ENCODE data around the gene ENTPD1. TPM values are rescaled to one million over a fixed set of nuclear protein-coding genes. Genes with fewer than 3 reads are reported as not detected.

The ENTPD1 gene
- total and polyA plus RNA-seq, 9 of the 15 experiments (the other 6 are each of a cell fraction or from before 2014, with no cell fraction given) = 0.07 to 1.5 (median 0.37) TPM

GRCh38 chr10:95907456-95908253 is 151.7 kb downstream of the ENTPD1 start, which contains the start of gene CC2D2B (continued):
- peak; percentile 92 for TF ChIP-seq MGA (IDR thresholded peaks at IDR 0.05)
- TF ChIP-seq ZNF436 (CRISPR knock-in tag; IDR thresholded peaks at IDR 0.05) = no peak
- no peak for TF ChIP-seq NBN (IDR thresholded peaks at IDR 0.05; ENCODE audit: low read depth)
- TF ChIP-seq PTTG1 (tag; IDR thresholded peaks at IDR 0.05; ENCODE audit: low read depth) = no peak
- TF ChIP-seq CREBBP (IDR thresholded peaks at IDR 0.05; ENCODE audit: low read depth, low read length) = no peak
- TF ChIP-seq TRIM25 (IDR thresholded peaks at IDR 0.05; ENCODE audit: borderline replicate concordance) = no peak
- no peak for TF ChIP-seq CSDE1 (IDR thresholded peaks at IDR 0.05)
- TF ChIP-seq SNIP1 (IDR thresholded peaks at IDR 0.05; ENCODE audit: low read depth) = no peak
- no peak for TF ChIP-seq STAT5A (IDR thresholded peaks at IDR 0.05; ENCODE audit: borderline replicate concordance, low read length)
- TF ChIP-seq TSC22D4 (tag; IDR thresholded peaks at IDR 0.05) = no peak
- TF ChIP-seq NUFIP1 (IDR thresholded peaks at IDR 0.05; ENCODE audit: partially characterized antibody) = no peak
- no peak for TF ChIP-seq ZKSCAN3 (CRISPR knock-in tag; IDR thresholded peaks at IDR 0.05)
- no peak for TF ChIP-seq STAG1 (CRISPR knock-in tag; IDR thresholded peaks at IDR 0.05; ENCODE audit: borderline replicate concordance)
- no peak for TF ChIP-seq STAT5B (CRISPR knock-in tag; IDR thresholded peaks at IDR 0.05)

All from K562 (cell line).